Glutamatergic neuron (in vitro differentiated cells): ENCODE measurements around the gene CCNA2. TPM values are rescaled to one million over a fixed set of nuclear protein-coding genes. Genes with fewer than 3 reads are reported as not detected.

Source experiments
- DNase-seq: peaks from one replicate; pipeline ENCODE4 v3.0.0; 2022
- H3K27ac Mint-ChIP-seq: one replicate; pipeline ENCODE4 v1.8.0; 2020; ENCODE audit warnings: mild to moderate bottlenecking, mixed read lengths, inconsistent platforms; ENCODE audit not compliant: unreplicated experiment
- H3K27me3 Mint-ChIP-seq: one replicate; pipeline ENCODE4 v1.8.0; 2020; ENCODE audit warnings: mild to moderate bottlenecking, moderate library complexity, mixed read lengths, inconsistent platforms; ENCODE audit not compliant: unreplicated experiment
- H3K36me3 Mint-ChIP-seq: one replicate; pipeline ENCODE4 v1.8.0; 2020; ENCODE audit warnings: mild to moderate bottlenecking, mixed read lengths, inconsistent platforms; ENCODE audit not compliant: unreplicated experiment
- H3K4me1 Mint-ChIP-seq: one replicate; pipeline ENCODE4 v1.8.0; 2020; ENCODE audit warnings: mild to moderate bottlenecking, low read depth, mixed read lengths, inconsistent platforms; ENCODE audit not compliant: unreplicated experiment
- H3K4me3 Mint-ChIP-seq: one replicate; pipeline ENCODE4 v1.8.0; 2020; ENCODE audit warnings: mild to moderate bottlenecking, mixed read lengths, inconsistent platforms; ENCODE audit not compliant: unreplicated experiment
- H3K9me3 Mint-ChIP-seq: one replicate; pipeline ENCODE4 v1.8.0; 2020; ENCODE audit warnings: mild to moderate bottlenecking, moderate library complexity, mixed read lengths, inconsistent platforms; ENCODE audit not compliant: unreplicated experiment
- CTCF ChIP-seq: fragments of 200-600 bp; sonication (generic); IDR thresholded peaks from one replicate; pipeline ENCODE4 v1.5.0; 2021; ENCODE audit not compliant: partially characterized antibody, unreplicated experiment
- total RNA-seq: library from RNA; stranded (reverse); fragmentation: NEBNext Ultra II Directional; extraction: Animal tissue kit (Norgen Biotek cat#: 25700); gene quantifications from one replicate; pipeline ENCODE4 v1.2.1, GENCODE V29; 2021; ENCODE audit not compliant: unreplicated experiment

CCNA2 gene
- total RNA-seq, 1 donor from 2014 or later: 8.9 TPM

GRCh38 chr4:121771869-121772268, 51.8 kb downstream of the CCNA2 start:
- no peaks in the 10 kb centered on the region for H3K9me3 Mint-ChIP-seq
- H3K4me1 Mint-ChIP-seq: no peaks in the 10 kb centered on the region
- H3K27me3 Mint-ChIP-seq: peaks cover 1% of the 10 kb centered on the region
- no peaks in the 10 kb centered on the region for H3K36me3 Mint-ChIP-seq
- no peak overlapping the region for H3K4me3 Mint-ChIP-seq
- DNase-seq: no peak
- no peak overlapping the region for H3K27ac Mint-ChIP-seq
- no peak for TF ChIP-seq CTCF

- Mint-ChIP-seq H3K4me3 (no peak overlapping the region), H3K36me3 (no peaks in the 10 kb centered on the region), H3K27ac (no peak overlapping the region), H3K27me3 (peaks cover 6% of the 10 kb centered on the region), H3K9me3 (no peaks in the 10 kb centered on the region), H3K4me1 (no peaks in the 10 kb centered on the region)
- no peak for DNase-seq
- no peak for TF ChIP-seq CTCF
These were observed 54.3 kb downstream of the CCNA2 start for GRCh38 chr4:121769341-121769740.

GRCh38 chr4:121767166-121767565, 56.5 kb downstream of the CCNA2 start:
- no peak for DNase-seq

More at GRCh38 chr4:121767166-121767565, 56.5 kb downstream of the CCNA2 start:
- Mint-ChIP-seq H3K36me3 (no peaks in the 10 kb centered on the region), H3K4me1 (no peaks in the 10 kb centered on the region), H3K4me3 (no peak overlapping the region), H3K27me3 (peaks cover 18% of the 10 kb centered on the region), H3K9me3 (peaks cover 2% of the 10 kb centered on the region), H3K27ac (no peak overlapping the region)
- no peak for TF ChIP-seq CTCF

Other genes starting within 250 kb of the CCNA2 start
- 250 TPM for gene ANXA5, start 126.9 kb downstream of the CCNA2 start, total RNA-seq
- gene SMIM43, start 58.7 kb downstream of the CCNA2 start, total RNA-seq: not detected
- 25.4 TPM for gene EXOSC9, start 22.6 kb downstream of the CCNA2 start, total RNA-seq
- 49.8 TPM for gene BBS7, start 46.6 kb upstream of the CCNA2 start, total RNA-seq
- gene TRPC3, start 128.2 kb upstream of the CCNA2 start, total RNA-seq: 0.66 TPM